SH-SY5Y (cell line): Measurements from ENCODE around the gene CSTPP1.

Experiments
- GATA2 ChIP-seq: IDR thresholded peaks from 2 replicates; pipeline ENCODE4 v1.6.1; 2011; ENCODE audit warnings: mild to moderate bottlenecking, low read depth, low read length
- GATA3 ChIP-seq: IDR thresholded peaks from 2 replicates; pipeline ENCODE4 v1.6.1; 2011; ENCODE audit warnings: low read depth, mild to moderate bottlenecking, low read length, moderate library complexity

DNA sequence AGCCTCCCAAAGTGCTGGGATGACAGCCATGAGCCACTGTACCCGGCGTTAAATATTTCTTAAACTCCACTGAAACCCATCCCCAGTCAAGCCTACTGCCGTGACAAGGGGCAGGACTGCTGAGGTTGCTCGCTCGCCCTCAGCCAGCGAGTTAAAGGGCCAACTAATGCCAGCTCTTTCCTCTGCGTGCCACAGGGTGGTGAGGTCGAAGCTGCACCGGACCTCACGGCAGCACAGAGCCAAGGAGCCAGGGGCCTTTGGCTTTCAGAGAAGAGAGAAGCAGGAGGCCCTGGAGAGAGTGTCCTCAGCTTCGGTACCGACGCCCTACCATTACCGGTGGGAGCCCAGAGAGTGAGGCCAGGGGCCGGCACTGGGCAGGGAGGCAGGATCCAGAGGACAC is 227.3 kb downstream of the CSTPP1 start:
- TF ChIP-seq GATA2 (no peak), GATA3 (no peak)
